ENCODE measurements around the gene OARD1.

DNA sequence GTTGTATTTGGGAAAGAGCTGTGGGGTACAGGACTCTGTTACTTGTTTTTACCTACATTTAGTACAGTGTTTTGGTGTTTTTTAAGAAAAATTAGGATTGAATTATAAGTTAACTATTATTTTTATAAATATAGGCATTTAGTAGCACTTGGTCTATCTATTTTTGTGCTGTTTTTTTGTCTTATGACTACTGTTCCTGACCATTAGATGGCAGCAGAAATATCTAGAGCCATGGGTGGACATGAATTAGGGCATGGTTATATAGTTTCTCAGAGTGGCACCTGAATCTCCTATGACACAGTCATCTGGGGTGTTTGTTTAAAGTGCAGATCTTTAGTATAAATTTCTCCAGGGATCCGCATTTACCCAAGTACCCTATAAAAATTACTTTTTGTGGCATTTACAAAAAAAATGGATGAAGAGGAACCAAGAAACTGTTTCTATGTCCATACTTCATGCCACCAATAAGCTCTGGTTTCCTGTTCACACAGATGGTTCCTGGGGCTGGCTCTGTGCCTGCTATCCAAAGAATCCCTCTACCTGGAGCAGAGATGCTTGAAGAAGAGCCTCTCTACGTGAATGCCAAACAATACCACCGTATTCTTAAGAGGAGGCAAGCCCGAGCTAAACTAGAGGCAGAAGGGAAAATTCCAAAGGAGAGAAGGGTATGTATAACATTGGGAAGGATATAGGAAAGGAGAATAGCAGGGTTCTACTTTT, 20.4 kb upstream of the OARD1 start:
- no peak for TF ChIP-seq EGR1 (IDR thresholded peaks at IDR 0.05; ENCODE audit: borderline replicate concordance, low read depth, low read length)
- no peak for TF ChIP-seq SRF (IDR thresholded peaks at IDR 0.05; ENCODE audit: low read depth, low read length)
